GM23338 (cell line): ENCODE results near the gene CFAP299. TPM values are rescaled to one million over a fixed set of nuclear protein-coding genes. Genes with fewer than 3 reads are reported as not detected.

Experiments used
- ATAC-seq: fragments of 200-7000 bp; cut with Tn5 transposase; 3 replicates; pipeline ENCODE4 v1.9.1; 2020
- DNase-seq: peaks from one replicate; pipeline ENCODE4 v3.0.0-alpha.2; 2015; ENCODE audit warnings: low spot score
- H2AFZ ChIP-seq: fragments of 200-600 bp; sonication (generic); 2 replicates; pipeline ENCODE4 v1.8.0; 2016; ENCODE audit warnings: antibody characterized with exemption, mild to moderate bottlenecking, moderate library complexity
- H3F3A ChIP-seq: fragments of 200-600 bp; sonication (generic); replicated peaks from 2 replicates; pipeline ENCODE4 v1.8.0; 2017; ENCODE audit warnings: antibody characterized with exemption, mixed run types, low read depth
- H3K27ac ChIP-seq: fragments of 200-600 bp; sonication (generic); 2 replicates; pipeline ENCODE4 v1.6.1; 2016; ENCODE audit warnings: low read depth
- H3K27me3 ChIP-seq: fragments of 200-600 bp; sonication (generic); 2 replicates; pipeline ENCODE4 v1.8.0; 2016; ENCODE audit warnings: mild to moderate bottlenecking, mixed run types, moderate library complexity; ENCODE audit not compliant: insufficient read depth
- H3K36me3 ChIP-seq: fragments of 200-600 bp; sonication (generic); 2 replicates; pipeline ENCODE4 v1.8.0; 2016; ENCODE audit warnings: mild to moderate bottlenecking; ENCODE audit not compliant: insufficient read depth
- H3K4me1 ChIP-seq: fragments of 200-600 bp; sonication (generic); 2 replicates; pipeline ENCODE4 v1.8.0; 2016; ENCODE audit warnings: mild to moderate bottlenecking, moderate library complexity; ENCODE audit not compliant: insufficient read depth
- H3K4me2 ChIP-seq: fragments of 200-600 bp; sonication (generic); 2 replicates; pipeline ENCODE4 v1.7.1; 2017; ENCODE audit warnings: mixed run types
- H3K4me3 ChIP-seq: fragments of 200-600 bp; sonication (generic); 2 replicates; pipeline ENCODE4 v1.6.1; 2016; ENCODE audit warnings: mixed run types
- H3K79me2 ChIP-seq: fragments of 200-600 bp; sonication (generic); replicated peaks from 2 replicates; pipeline ENCODE4 v1.8.0; 2017; ENCODE audit warnings: mild to moderate bottlenecking; ENCODE audit not compliant: insufficient read depth
- H3K9me2 ChIP-seq: fragments of 200-600 bp; sonication (generic); 2 replicates; pipeline ENCODE4 v1.8.0; 2017; ENCODE audit not compliant: insufficient read depth
- H4K20me1 ChIP-seq: fragments of 200-600 bp; sonication (generic); replicated peaks from 2 replicates; pipeline ENCODE4 v1.8.0; 2017; ENCODE audit warnings: mild to moderate bottlenecking; ENCODE audit not compliant: insufficient read depth
- H3K27ac Mint-ChIP-seq: 2 replicates; pipeline ENCODE4 v1.8.0; 2020; ENCODE audit warnings: inconsistent platforms, mild to moderate bottlenecking, moderate library complexity, mixed read lengths
- H3K27me3 Mint-ChIP-seq: 3 replicates; pipeline ENCODE4 v1.8.0; 2022; ENCODE audit warnings: low read depth, mild to moderate bottlenecking, moderate library complexity, mixed read lengths, inconsistent platforms; ENCODE audit not compliant: insufficient read depth, poor library complexity
- H3K36me3 Mint-ChIP-seq: 3 replicates; pipeline ENCODE4 v1.8.0; 2021; ENCODE audit warnings: low read depth, mild to moderate bottlenecking, inconsistent platforms, moderate library complexity, mixed read lengths
- H3K4me1 Mint-ChIP-seq: 3 replicates; pipeline ENCODE4 v1.8.0; 2020; ENCODE audit warnings: mild to moderate bottlenecking, inconsistent platforms, mixed read lengths
- H3K4me3 Mint-ChIP-seq: 3 replicates; pipeline ENCODE4 v1.8.0; 2021; ENCODE audit warnings: moderate library complexity, mild to moderate bottlenecking, inconsistent platforms, mixed read lengths
- H3K9me3 Mint-ChIP-seq: 3 replicates; pipeline ENCODE4 v1.8.0; 2020; ENCODE audit warnings: moderate library complexity, mild to moderate bottlenecking, inconsistent platforms, mixed read lengths
- CREB1 ChIP-seq: fragments of 250-450 bp; sonication (Bioruptor Pico); IDR thresholded peaks from 2 replicates; pipeline ENCODE4 v1.5.0; 2020; ENCODE audit warnings: low read depth, mild to moderate bottlenecking, moderate library complexity
- CTCF ChIP-seq, 2 experiments: fragments of 200-600 bp in 1 of 2; sonication (generic) in 1 of 2; conservative IDR thresholded peaks; 2 replicates each; pipeline versions ENCODE4 v1.5.1 to v1.6.1; 2016 to 2017; ENCODE audit warnings: antibody characterized with exemption in 2 of 2, low read depth in 2 of 2, mild to moderate bottlenecking in 2 of 2, moderate library complexity in 1 of 2
- ETS1 ChIP-seq: IDR thresholded peaks from 2 replicates; pipeline ENCODE4 v1.6.1; 2016; ENCODE audit warnings: antibody characterized with exemption
- EZH2phosphoT487 ChIP-seq: fragments of 200-600 bp; sonication (generic); IDR thresholded peaks from one replicate; pipeline ENCODE4 v1.8.1; 2018; ENCODE audit warnings: antibody characterized with exemption; ENCODE audit not compliant: unreplicated experiment
- JUNB ChIP-seq: IDR thresholded peaks from one replicate; pipeline ENCODE4 v1.6.1; 2016; ENCODE audit warnings: antibody characterized with exemption; ENCODE audit not compliant: unreplicated experiment
- NANOG ChIP-seq: IDR thresholded peaks from 2 replicates; pipeline ENCODE4 v1.6.1; 2016; ENCODE audit warnings: antibody characterized with exemption, borderline replicate concordance
- POLR2AphosphoS5 ChIP-seq: IDR thresholded peaks from 2 replicates; pipeline ENCODE4 v1.6.1; 2016; ENCODE audit warnings: antibody characterized with exemption, low read depth
- REST ChIP-seq: IDR thresholded peaks from one replicate; pipeline ENCODE4 v1.6.1; 2018; ENCODE audit warnings: antibody characterized with exemption; ENCODE audit not compliant: unreplicated experiment
- ZNF114 ChIP-seq: fragments of 250-450 bp; sonication (Bioruptor Pico); IDR thresholded peaks from 2 replicates; pipeline ENCODE4 v1.5.0; 2020; ENCODE audit warnings: mild to moderate bottlenecking, moderate library complexity
- polyA plus RNA-seq: library from polyadenylated mRNA; unstranded; fragments of >200 nt; fragmentation: Nextera tagmentation; extraction: Ambion mirVana; gene quantifications from 2 replicates; pipeline ENCODE4 v1.2.1, GENCODE V29; 2016
- total RNA-seq: library from RNA; depleted of rRNA; stranded (reverse); fragments of >200 nt; shearing (Covaris generic); gene quantifications from 2 replicates; pipeline ENCODE4 v1.2.3, GENCODE V29; 2014

CFAP299 gene
- total and polyA plus RNA-seq, 2 experiments from 2014 or later, result not detected

- peaks cover 6% of the 10 kb centered on the region; the same call in 2 of the 3 replicates for H3K4me1 Mint-ChIP-seq
- Histone ChIP-seq H3K4me1 (no peaks in the 10 kb centered on the region), H3K4me2 (no peak overlapping the region), H3K9me2 (0 out of 2 replicates have a peak, but pooled peaks cover 5% of the 10 kb centered on the region), H3K27me3 (no peaks in the 10 kb centered on the region), H3K36me3 (no peaks in the 10 kb centered on the region), H2AFZ (no peak overlapping the region), H3K27ac (no peak overlapping the region), H3F3A (no peaks in the 10 kb centered on the region), H3K79me2 (no peaks in the 10 kb centered on the region), H3K4me3 (no peak overlapping the region), H4K20me1 (no peaks in the 10 kb centered on the region)
- ATAC-seq, result no peak
- H3K9me3 Mint-ChIP-seq, result no peaks in the 10 kb centered on the region
- H3K36me3 Mint-ChIP-seq, result no peaks in the 10 kb centered on the region
- H3K4me3 Mint-ChIP-seq, result no peak overlapping the region
- DNase-seq, result no peak
- no peaks in the 10 kb centered on the region for H3K27me3 Mint-ChIP-seq
- TF ChIP-seq ETS1 (no peak), ZNF114 (no peak), CREB1 (CRISPR knock-in tag) (no peak), JUNB (no peak), NANOG (no peak), CTCF (conservative IDR thresholded peaks at IDR 0.05; ENCODE audit: low read depth in 2 of 2) (no peak), EZH2phosphoT487 (no peak), POLR2AphosphoS5 (no peak)
- no peak overlapping the region for H3K27ac Mint-ChIP-seq
Measured at GRCh38 chr4:80521438-80521837, 185.9 kb downstream of the CFAP299 start.

GRCh38 chr4:80526697-80527096, 191.2 kb downstream of the CFAP299 start:
- no peaks in the 10 kb centered on the region for H3K79me2 ChIP-seq
- ATAC-seq, result no peak
- no peaks in the 10 kb centered on the region for H3K9me3 Mint-ChIP-seq
- no peak overlapping the region for H3K4me2 ChIP-seq
- H3K4me1 Mint-ChIP-seq, result no peaks in the 10 kb centered on the region; the same call in 2 of the 3 replicates
- no peak overlapping the region for H3K4me3 Mint-ChIP-seq
- no peaks in the 10 kb centered on the region for H3K36me3 Mint-ChIP-seq
- H3K27ac Mint-ChIP-seq, result no peak overlapping the region
- H3K9me2 ChIP-seq, result 0 out of 2 replicates have a peak, but pooled peaks cover 5% of the 10 kb centered on the region
- DNase-seq, result no peak
- no peaks in the 10 kb centered on the region for H3K36me3 ChIP-seq
- H3K4me3 ChIP-seq, result no peak overlapping the region
- H3K27me3 Mint-ChIP-seq, result no peaks in the 10 kb centered on the region
- TF ChIP-seq NANOG (no peak), CREB1 (CRISPR knock-in tag) (no peak)
- no peak overlapping the region for H2AFZ ChIP-seq
- peaks cover 3% of the 10 kb centered on the region; the same call in 1 of the 2 replicates for H3K4me1 ChIP-seq
- no peaks in the 10 kb centered on the region for H4K20me1 ChIP-seq
- H3F3A ChIP-seq, result no peaks in the 10 kb centered on the region
- no peak overlapping the region for H3K27ac ChIP-seq
- no peaks in the 10 kb centered on the region for H3K27me3 ChIP-seq

- no peaks in the 10 kb centered on the region for H3F3A ChIP-seq
- peaks cover 18% of the 10 kb centered on the region for H3K4me1 Mint-ChIP-seq
- no peaks in the 10 kb centered on the region for H3K9me3 Mint-ChIP-seq
- no peaks in the 10 kb centered on the region for H3K9me2 ChIP-seq
- no peaks in the 10 kb centered on the region for H4K20me1 ChIP-seq
- H3K36me3 ChIP-seq, result no peaks in the 10 kb centered on the region
- H3K4me3 ChIP-seq, result no peak overlapping the region
- peaks cover 25% of the 10 kb centered on the region for H3K4me1 ChIP-seq
- H3K4me2 ChIP-seq, result no peak overlapping the region
- TF ChIP-seq CREB1 (CRISPR knock-in tag) (no peak), REST (no peak), EZH2phosphoT487 (no peak)
- no peak for DNase-seq
- no peak overlapping the region for H3K27ac ChIP-seq
- no peak overlapping the region for H2AFZ ChIP-seq
- no peak overlapping the region for H3K4me3 Mint-ChIP-seq
- no peaks in the 10 kb centered on the region for H3K27me3 ChIP-seq
- no peaks in the 10 kb centered on the region for H3K79me2 ChIP-seq
- H3K36me3 Mint-ChIP-seq, result no peaks in the 10 kb centered on the region
- H3K27me3 Mint-ChIP-seq, result no peaks in the 10 kb centered on the region
- no peak for ATAC-seq
- no peak overlapping the region for H3K27ac Mint-ChIP-seq
Measured at GRCh38 chr4:80529026-80529425, 193.5 kb downstream of the CFAP299 start.
